Measurements from ENCODE around the gene ZMIZ1. TPM values are rescaled to one million over a fixed set of nuclear protein-coding genes. Genes with fewer than 3 reads are reported as not detected.

Gene ZMIZ1
- total RNA-seq, 1 donor from 2014 or later: 6.3 TPM

- no peak overlapping the region for H3K4me3 ChIP-seq (ENCODE audit: low read depth, low read length)
- H3K27me3 ChIP-seq (ENCODE audit: control insufficient read depth, insufficient read depth, low read length): peaks cover 1% of the 10 kb centered on the region
- no peak for DNase-seq (ENCODE audit: low read depth)
- TF ChIP-seq, protein P1, sequence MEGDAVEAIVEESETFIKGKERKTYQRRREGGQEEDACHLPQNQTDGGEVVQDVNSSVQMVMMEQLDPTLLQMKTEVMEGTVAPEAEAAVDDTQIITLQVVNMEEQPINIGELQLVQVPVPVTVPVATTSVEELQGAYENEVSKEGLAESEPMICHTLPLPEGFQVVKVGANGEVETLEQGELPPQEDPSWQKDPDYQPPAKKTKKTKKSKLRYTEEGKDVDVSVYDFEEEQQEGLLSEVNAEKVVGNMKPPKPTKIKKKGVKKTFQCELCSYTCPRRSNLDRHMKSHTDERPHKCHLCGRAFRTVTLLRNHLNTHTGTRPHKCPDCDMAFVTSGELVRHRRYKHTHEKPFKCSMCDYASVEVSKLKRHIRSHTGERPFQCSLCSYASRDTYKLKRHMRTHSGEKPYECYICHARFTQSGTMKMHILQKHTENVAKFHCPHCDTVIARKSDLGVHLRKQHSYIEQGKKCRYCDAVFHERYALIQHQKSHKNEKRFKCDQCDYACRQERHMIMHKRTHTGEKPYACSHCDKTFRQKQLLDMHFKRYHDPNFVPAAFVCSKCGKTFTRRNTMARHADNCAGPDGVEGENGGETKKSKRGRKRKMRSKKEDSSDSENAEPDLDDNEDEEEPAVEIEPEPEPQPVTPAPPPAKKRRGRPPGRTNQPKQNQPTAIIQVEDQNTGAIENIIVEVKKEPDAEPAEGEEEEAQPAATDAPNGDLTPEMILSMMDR (IDR thresholded peaks at IDR 0.05; ENCODE audit: insufficient read depth, low read length, severe bottlenecking): no peak
- FAIRE-seq: no peak
- no peaks in the 10 kb centered on the region for H3K36me3 ChIP-seq (ENCODE audit: control insufficient read depth, insufficient read depth, low read length)
Measured at GRCh38 chr10:79021948-79022499, 46.7 kb upstream of the ZMIZ1 start.

- TF ChIP-seq, protein P1 (IDR thresholded peaks at IDR 0.05; ENCODE audit: insufficient read depth, low read length, severe bottlenecking): no peak
- DNase-seq (ENCODE audit: low read depth): no peak
- Histone ChIP-seq H3K36me3 (ENCODE audit: control insufficient read depth, insufficient read depth, low read length) (no peaks in the 10 kb centered on the region), H3K27me3 (ENCODE audit: control insufficient read depth, insufficient read depth, low read length) (peaks cover 1% of the 10 kb centered on the region), H3K4me3 (ENCODE audit: low read depth, low read length) (no peak overlapping the region)
- no peak for FAIRE-seq
Measured at GRCh38 chr10:79022565-79023230, 46.1 kb upstream of the ZMIZ1 start.

DNA sequence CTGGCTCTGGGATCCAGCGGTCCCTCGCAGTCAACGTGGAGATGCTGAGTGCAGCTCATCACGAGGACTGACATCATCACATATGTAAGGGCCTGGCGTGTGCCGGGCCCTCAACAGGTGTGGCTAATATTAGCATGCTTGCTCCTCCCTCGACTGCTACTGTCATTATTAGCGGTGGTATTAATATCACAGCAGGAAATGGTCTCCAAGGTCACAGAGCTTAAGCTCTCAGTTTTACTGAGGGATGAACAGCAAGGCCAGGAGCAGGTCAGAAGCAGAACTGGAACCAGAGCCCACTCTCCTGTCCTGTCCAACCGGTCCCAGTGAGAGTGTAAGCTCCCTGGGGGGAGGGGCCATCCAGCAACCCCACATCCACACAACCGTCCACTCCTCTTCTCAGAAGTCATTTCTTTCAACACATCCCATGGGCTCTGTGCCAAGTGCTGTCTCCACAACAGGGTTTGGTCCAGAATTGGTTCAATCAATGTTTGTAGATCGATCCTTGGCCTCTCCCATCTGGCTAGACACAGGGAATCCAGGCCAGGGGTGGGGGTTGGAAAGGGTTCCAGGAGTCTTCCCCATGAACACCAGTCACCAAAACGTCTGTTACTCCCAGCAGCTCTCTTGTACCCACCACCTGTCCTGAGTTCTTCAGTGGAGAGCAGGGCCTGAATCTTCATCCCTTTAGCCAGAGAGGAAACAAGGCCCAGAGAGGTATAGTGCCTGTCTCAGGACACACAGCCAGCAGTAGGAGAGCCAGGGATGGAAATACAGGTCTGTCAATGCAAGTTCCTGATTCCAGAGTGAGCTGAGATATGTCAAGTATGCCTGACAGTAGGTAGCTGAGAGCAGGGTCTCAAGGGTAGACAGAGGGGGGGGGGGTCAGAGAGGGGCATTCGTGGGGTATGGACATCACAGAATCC lies 45.3 kb upstream of the ZMIZ1 start:
- DNase-seq (ENCODE audit: low read depth): no peak

DNA sequence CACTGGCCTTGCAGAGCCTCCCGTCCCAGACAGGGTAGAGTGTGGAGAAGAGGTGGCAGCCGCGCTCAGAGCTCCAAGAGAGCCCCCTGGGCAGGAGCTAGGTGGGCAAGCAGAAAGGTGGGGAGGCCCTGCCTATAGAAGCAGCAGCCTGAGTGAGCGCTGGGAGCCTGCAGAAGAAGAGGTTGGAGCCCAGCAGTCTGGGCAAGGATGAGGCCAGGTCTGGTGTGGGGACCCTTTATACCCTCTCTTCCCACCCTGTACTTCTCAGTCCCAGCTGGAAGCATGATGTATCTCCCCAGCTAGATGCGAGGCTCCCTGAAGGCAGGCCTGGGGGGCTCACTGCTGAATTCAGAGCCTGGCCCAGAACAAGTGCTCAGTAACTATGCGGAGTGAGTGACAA lies 44.5 kb upstream of the ZMIZ1 start:
- peaks cover 1% of the 10 kb centered on the region for H3K27me3 ChIP-seq (ENCODE audit: control insufficient read depth, insufficient read depth, low read length)
- TF ChIP-seq, protein P1 (IDR thresholded peaks at IDR 0.05; ENCODE audit: insufficient read depth, low read length, severe bottlenecking): no peak
- DNase-seq (ENCODE audit: low read depth) (no peak), FAIRE-seq (no peak)
- no peak overlapping the region for H3K4me3 ChIP-seq (ENCODE audit: low read depth, low read length)
- H3K36me3 ChIP-seq (ENCODE audit: control insufficient read depth, insufficient read depth, low read length): no peaks in the 10 kb centered on the region

More for the DNA sequence above, 45.3 kb upstream of the ZMIZ1 start:
- no peak overlapping the region for H3K4me3 ChIP-seq (ENCODE audit: low read depth, low read length)
- H3K36me3 ChIP-seq (ENCODE audit: control insufficient read depth, insufficient read depth, low read length): no peaks in the 10 kb centered on the region
- H3K27me3 ChIP-seq (ENCODE audit: control insufficient read depth, insufficient read depth, low read length): peaks cover 1% of the 10 kb centered on the region
- TF ChIP-seq, protein P1 (IDR thresholded peaks at IDR 0.05; ENCODE audit: insufficient read depth, low read length, severe bottlenecking): no peak
- FAIRE-seq: no peak

DNA sequence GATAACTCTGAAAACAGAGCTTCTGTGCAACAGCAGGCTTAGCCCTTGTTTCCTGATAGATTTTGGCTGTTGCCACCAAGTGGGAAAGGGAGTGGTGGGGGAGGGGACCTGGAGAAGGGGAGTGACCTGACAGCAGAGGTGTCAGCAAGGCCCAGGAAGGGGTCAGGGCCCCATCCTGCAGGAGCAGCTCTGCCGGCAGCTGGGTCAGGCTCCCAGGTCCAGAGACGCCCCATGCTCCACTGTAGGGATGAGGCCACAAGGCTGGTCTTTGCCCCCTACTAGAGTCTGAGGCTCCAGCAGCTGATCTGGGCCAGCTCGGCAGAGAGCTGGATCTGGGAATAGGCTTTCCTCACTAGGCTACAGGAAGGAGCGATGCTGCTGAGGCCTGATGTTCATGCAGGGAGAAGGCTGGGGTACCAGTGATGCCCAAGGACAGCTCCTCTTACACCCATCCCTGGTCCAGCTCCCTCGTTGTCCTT lies 44.0 kb upstream of the ZMIZ1 start:
- Histone ChIP-seq H3K4me3 (ENCODE audit: low read depth, low read length) (no peak overlapping the region), H3K27me3 (ENCODE audit: control insufficient read depth, insufficient read depth, low read length) (peaks cover 1% of the 10 kb centered on the region), H3K36me3 (ENCODE audit: control insufficient read depth, insufficient read depth, low read length) (no peaks in the 10 kb centered on the region)
- FAIRE-seq (no peak), DNase-seq (ENCODE audit: low read depth) (no peak)
- TF ChIP-seq, protein P1 (IDR thresholded peaks at IDR 0.05; ENCODE audit: insufficient read depth, low read length, severe bottlenecking): no peak

Data from bronchial epithelial cell (primary cell).